Liver (tissue), 9 donors: ENCODE data around the gene MYBPHL. TPM values are rescaled to one million over a fixed set of nuclear protein-coding genes. Genes with fewer than 3 reads are reported as not detected.

Experiments used
- DNase-seq: peaks from one replicate; pipeline ENCODE4 v3.0.0-alpha.2; 2017; ENCODE audit warnings: low spot score
- H3K27ac ChIP-seq, 2 donors: one replicate each; pipeline ENCODE4 v1.7.0; 2013; ENCODE audit warnings: inconsistent platforms in 2 of 2, low read length in 2 of 2, control low read depth in 1 of 2, low read depth in 1 of 2, mild to moderate bottlenecking in 1 of 2
- H3K27me3 ChIP-seq, 4 donors: one replicate each; pipeline versions ENCODE4 v1.6.1 to v1.7.0; 2013; ENCODE audit warnings: low read length in 3 of 4, inconsistent platforms in 1 of 4, mild to moderate bottlenecking in 1 of 4, moderate library complexity in 1 of 4; ENCODE audit not compliant: control insufficient read depth in 4 of 4, insufficient read depth in 4 of 4
- H3K36me3 ChIP-seq, 4 donors: one replicate each; pipeline versions ENCODE4 v1.6.1 to v1.7.0; 2013; ENCODE audit warnings: low read length in 3 of 4, mild to moderate bottlenecking in 3 of 4, low read depth in 1 of 4, moderate library complexity in 1 of 4; ENCODE audit not compliant: control insufficient read depth in 4 of 4, insufficient read depth in 3 of 4
- H3K4me1 ChIP-seq, 4 donors: one replicate each; pipeline versions ENCODE4 v1.6.1 to v1.7.0; 2013; ENCODE audit warnings: low read length in 3 of 4, mild to moderate bottlenecking in 3 of 4, moderate library complexity in 1 of 4; ENCODE audit not compliant: control insufficient read depth in 4 of 4, insufficient read depth in 4 of 4
- H3K4me3 ChIP-seq, 3 donors: one replicate each; pipeline versions ENCODE4 v1.6.1 to v1.7.0; 2013; ENCODE audit warnings: low read length in 3 of 3, control low read depth in 1 of 3, low read depth in 1 of 3, mild to moderate bottlenecking in 1 of 3
- H3K9ac ChIP-seq, 2 donors: one replicate each; pipeline ENCODE4 v1.7.0; 2013; ENCODE audit warnings: low read length in 2 of 2, mild to moderate bottlenecking in 2 of 2, moderate library complexity in 2 of 2, control low read depth in 1 of 2, low read depth in 1 of 2
- H3K9me3 ChIP-seq, 4 donors: one replicate each; pipeline versions ENCODE4 v1.6.1 to v1.7.0; 2013; ENCODE audit warnings: low read length in 3 of 4; ENCODE audit not compliant: control insufficient read depth in 4 of 4
- EGR1 ChIP-seq, 2 donors: IDR thresholded peaks; 2 replicates each; pipeline ENCODE4 v1.6.1; 2016 to 2018; ENCODE audit warnings: antibody characterized with exemption in 2 of 2, low read depth in 2 of 2
- FOXA1 ChIP-seq: IDR thresholded peaks from 2 replicates; pipeline ENCODE4 v1.6.1; 2016; ENCODE audit warnings: antibody characterized with exemption
- FOXA2 ChIP-seq: IDR thresholded peaks from 2 replicates; pipeline ENCODE4 v1.6.1; 2016; ENCODE audit warnings: antibody characterized with exemption
- GABPA ChIP-seq, 2 donors: IDR thresholded peaks in 1 of 2; conservative IDR thresholded peaks in 1 of 2; 2 replicates each; pipeline ENCODE4 v1.6.1; 2016; ENCODE audit warnings: antibody characterized with exemption in 2 of 2, mild to moderate bottlenecking in 1 of 2, moderate library complexity in 1 of 2
- HNF4A ChIP-seq, 2 donors: conservative IDR thresholded peaks; 2 replicates each; pipeline ENCODE4 v1.6.1; 2016; ENCODE audit warnings: antibody characterized with exemption in 2 of 2, mild to moderate bottlenecking in 2 of 2
- HNF4G ChIP-seq: IDR thresholded peaks from 2 replicates; pipeline ENCODE4 v1.6.1; 2016; ENCODE audit warnings: antibody characterized with exemption
- JUND ChIP-seq, 2 donors: IDR thresholded peaks; 2 replicates each; pipeline ENCODE4 v1.6.1; 2016; ENCODE audit warnings: antibody characterized with exemption in 2 of 2
- NR2F2 ChIP-seq: IDR thresholded peaks from 2 replicates; pipeline ENCODE4 v1.6.1; 2016; ENCODE audit warnings: antibody characterized with exemption
- RAD21 ChIP-seq, 2 donors: IDR thresholded peaks; 2 replicates each; pipeline ENCODE4 v1.6.1; 2016; ENCODE audit warnings: antibody characterized with exemption in 2 of 2, mild to moderate bottlenecking in 2 of 2
- RXRA ChIP-seq, 2 donors: IDR thresholded peaks; 2 replicates each; pipeline ENCODE4 v1.6.1; 2017 to 2018; ENCODE audit warnings: antibody characterized with exemption in 2 of 2, mild to moderate bottlenecking in 1 of 2
- TAF1 ChIP-seq: conservative IDR thresholded peaks from 2 replicates; pipeline ENCODE4 v1.6.1; 2016; ENCODE audit warnings: antibody characterized with exemption, mild to moderate bottlenecking
- YY1 ChIP-seq: IDR thresholded peaks from 2 replicates; pipeline ENCODE4 v1.6.1; 2016; ENCODE audit warnings: antibody characterized with exemption, mild to moderate bottlenecking
- WGBS: extraction: QIAGEN DNeasy Blood & Tissue Kit; methylation state at CpG from one replicate; pipeline ENCODE4 v1.1.7; 2013; 5-methylcytosine and 5-hydroxymethylcytosine counted together
- polyA plus RNA-seq, 2 donors: library from polyadenylated mRNA; stranded (reverse) in 1 of 2; unstranded in 1 of 2; fragments of 200-250 nt in 1 of 2; fragments of >200 nt in 1 of 2; fragmentation: Nextera tagmentation in 1 of 2; extraction: Ambion mirVana in 1 of 2; gene quantifications; one replicate each; pipeline versions ENCODE4 v1.2.1 to v1.2.3, GENCODE V29; 2013 to 2015
- total RNA-seq, 2 donors: library from RNA; depleted of rRNA; stranded (reverse); fragments of >200 nt; gene quantifications; one replicate each; pipeline ENCODE4 v1.2.3, GENCODE V29; 2014
- TF ChIP-seq, protein P1 (sequence below): IDR thresholded peaks from 2 replicates; pipeline ENCODE4 v1.6.1; 2016; ENCODE audit warnings: antibody characterized with exemption, mild to moderate bottlenecking
- TF ChIP-seq, protein P2 (sequence below): IDR thresholded peaks from 2 replicates; pipeline ENCODE4 v1.6.1; 2016; ENCODE audit warnings: antibody characterized with exemption
- TF ChIP-seq, protein P3 (sequence below): fragments of 150-350 bp; IDR thresholded peaks from 2 replicates; pipeline ENCODE4 v1.5.1; 2017; ENCODE audit warnings: improper control_type of control experiment, low read depth, low read length; ENCODE audit not compliant: missing input control
- TF ChIP-seq, protein P4 (sequence below): IDR thresholded peaks from 2 replicates; pipeline ENCODE4 v1.6.1; 2016; ENCODE audit warnings: antibody characterized with exemption
- TF ChIP-seq, protein P5 (sequence below): IDR thresholded peaks from 2 replicates; pipeline ENCODE4 v1.6.1; 2016; ENCODE audit warnings: antibody characterized with exemption
- donor health status: healthy.
- donor health status: healthy.
- donor health status: healthy.
- donor health status: healthy.
- donor health status: healthy.

MYBPHL gene
- total and polyA plus RNA-seq, 4 donors = not detected

DNA sequence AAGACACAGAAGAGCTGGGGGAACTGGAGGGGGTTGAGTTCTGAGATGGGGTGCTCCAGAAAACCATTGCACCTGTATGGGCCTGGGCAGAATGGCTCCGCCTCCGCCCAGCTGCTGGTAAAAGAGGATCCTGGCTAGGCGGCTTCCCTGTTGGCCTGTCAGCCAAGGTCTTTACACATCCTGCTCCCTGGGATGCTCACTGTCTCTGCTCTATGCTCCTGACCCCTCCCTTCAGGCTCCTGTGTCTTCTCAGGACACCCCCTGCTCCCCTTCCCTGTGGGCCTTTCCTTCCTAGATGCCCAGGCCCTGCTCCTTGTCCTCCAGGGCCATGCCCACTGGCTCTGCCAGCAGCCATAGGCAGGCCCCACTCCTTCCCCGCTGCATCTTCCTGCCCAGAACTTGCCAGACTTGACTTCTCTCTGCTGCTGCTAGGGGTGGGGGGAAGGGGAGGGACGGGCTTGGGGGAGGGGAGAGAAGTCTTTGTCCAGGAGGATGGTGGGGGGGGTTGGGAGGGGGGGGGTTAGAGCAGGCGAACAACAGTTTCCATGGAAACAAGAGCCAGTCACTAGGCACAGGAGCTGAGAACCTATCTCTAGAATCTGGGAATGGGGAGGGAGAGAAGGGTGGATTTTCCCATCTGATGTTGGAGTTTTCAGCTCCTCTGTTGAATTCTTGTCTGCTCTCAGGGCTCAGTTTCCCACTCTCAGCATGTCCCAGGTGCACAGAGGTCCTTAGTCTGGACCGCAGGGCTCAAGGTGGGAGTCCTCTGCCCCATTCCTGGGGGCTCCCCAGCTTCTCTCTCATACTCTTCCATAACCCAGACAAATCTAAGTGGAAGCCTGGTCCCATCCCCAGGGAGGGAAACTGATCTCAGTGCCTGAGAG is 46.9 kb downstream of the MYBPHL start:
- no peak for DNase-seq
- TF ChIP-seq, protein P1, sequence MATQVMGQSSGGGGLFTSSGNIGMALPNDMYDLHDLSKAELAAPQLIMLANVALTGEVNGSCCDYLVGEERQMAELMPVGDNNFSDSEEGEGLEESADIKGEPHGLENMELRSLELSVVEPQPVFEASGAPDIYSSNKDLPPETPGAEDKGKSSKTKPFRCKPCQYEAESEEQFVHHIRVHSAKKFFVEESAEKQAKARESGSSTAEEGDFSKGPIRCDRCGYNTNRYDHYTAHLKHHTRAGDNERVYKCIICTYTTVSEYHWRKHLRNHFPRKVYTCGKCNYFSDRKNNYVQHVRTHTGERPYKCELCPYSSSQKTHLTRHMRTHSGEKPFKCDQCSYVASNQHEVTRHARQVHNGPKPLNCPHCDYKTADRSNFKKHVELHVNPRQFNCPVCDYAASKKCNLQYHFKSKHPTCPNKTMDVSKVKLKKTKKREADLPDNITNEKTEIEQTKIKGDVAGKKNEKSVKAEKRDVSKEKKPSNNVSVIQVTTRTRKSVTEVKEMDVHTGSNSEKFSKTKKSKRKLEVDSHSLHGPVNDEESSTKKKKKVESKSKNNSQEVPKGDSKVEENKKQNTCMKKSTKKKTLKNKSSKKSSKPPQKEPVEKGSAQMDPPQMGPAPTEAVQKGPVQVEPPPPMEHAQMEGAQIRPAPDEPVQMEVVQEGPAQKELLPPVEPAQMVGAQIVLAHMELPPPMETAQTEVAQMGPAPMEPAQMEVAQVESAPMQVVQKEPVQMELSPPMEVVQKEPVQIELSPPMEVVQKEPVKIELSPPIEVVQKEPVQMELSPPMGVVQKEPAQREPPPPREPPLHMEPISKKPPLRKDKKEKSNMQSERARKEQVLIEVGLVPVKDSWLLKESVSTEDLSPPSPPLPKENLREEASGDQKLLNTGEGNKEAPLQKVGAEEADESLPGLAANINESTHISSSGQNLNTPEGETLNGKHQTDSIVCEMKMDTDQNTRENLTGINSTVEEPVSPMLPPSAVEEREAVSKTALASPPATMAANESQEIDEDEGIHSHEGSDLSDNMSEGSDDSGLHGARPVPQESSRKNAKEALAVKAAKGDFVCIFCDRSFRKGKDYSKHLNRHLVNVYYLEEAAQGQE = no peak
- TF ChIP-seq FOXA1 = no peak
- TF ChIP-seq TAF1 = no peak
- TF ChIP-seq, protein P2, sequence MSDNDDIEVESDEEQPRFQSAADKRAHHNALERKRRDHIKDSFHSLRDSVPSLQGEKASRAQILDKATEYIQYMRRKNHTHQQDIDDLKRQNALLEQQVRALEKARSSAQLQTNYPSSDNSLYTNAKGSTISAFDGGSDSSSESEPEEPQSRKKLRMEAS = no peak
- no peak for TF ChIP-seq FOXA2
- TF ChIP-seq EGR1 (IDR thresholded peaks at IDR 0.05; ENCODE audit: low read depth in 2 of 2) = no peak
- TF ChIP-seq NR2F2 = no peak
- no peak for TF ChIP-seq JUND (IDR thresholded peaks at IDR 0.05)
- no peak for TF ChIP-seq RXRA (IDR thresholded peaks at IDR 0.05)
- no peak for TF ChIP-seq HNF4G
- no peak for TF ChIP-seq YY1
- TF ChIP-seq, protein P3, sequence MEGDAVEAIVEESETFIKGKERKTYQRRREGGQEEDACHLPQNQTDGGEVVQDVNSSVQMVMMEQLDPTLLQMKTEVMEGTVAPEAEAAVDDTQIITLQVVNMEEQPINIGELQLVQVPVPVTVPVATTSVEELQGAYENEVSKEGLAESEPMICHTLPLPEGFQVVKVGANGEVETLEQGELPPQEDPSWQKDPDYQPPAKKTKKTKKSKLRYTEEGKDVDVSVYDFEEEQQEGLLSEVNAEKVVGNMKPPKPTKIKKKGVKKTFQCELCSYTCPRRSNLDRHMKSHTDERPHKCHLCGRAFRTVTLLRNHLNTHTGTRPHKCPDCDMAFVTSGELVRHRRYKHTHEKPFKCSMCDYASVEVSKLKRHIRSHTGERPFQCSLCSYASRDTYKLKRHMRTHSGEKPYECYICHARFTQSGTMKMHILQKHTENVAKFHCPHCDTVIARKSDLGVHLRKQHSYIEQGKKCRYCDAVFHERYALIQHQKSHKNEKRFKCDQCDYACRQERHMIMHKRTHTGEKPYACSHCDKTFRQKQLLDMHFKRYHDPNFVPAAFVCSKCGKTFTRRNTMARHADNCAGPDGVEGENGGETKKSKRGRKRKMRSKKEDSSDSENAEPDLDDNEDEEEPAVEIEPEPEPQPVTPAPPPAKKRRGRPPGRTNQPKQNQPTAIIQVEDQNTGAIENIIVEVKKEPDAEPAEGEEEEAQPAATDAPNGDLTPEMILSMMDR = no peak
- no peak for TF ChIP-seq RAD21 (IDR thresholded peaks at IDR 0.05)
- TF ChIP-seq GABPA (IDR thresholded peaks at IDR 0.05 in 1 of 2, conservative IDR thresholded peaks at IDR 0.05 in 1 of 2) = no peak
- TF ChIP-seq, protein P4, sequence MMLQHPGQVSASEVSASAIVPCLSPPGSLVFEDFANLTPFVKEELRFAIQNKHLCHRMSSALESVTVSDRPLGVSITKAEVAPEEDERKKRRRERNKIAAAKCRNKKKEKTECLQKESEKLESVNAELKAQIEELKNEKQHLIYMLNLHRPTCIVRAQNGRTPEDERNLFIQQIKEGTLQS = no peak
- no peak for TF ChIP-seq HNF4A (conservative IDR thresholded peaks at IDR 0.05)
- TF ChIP-seq, protein P5, sequence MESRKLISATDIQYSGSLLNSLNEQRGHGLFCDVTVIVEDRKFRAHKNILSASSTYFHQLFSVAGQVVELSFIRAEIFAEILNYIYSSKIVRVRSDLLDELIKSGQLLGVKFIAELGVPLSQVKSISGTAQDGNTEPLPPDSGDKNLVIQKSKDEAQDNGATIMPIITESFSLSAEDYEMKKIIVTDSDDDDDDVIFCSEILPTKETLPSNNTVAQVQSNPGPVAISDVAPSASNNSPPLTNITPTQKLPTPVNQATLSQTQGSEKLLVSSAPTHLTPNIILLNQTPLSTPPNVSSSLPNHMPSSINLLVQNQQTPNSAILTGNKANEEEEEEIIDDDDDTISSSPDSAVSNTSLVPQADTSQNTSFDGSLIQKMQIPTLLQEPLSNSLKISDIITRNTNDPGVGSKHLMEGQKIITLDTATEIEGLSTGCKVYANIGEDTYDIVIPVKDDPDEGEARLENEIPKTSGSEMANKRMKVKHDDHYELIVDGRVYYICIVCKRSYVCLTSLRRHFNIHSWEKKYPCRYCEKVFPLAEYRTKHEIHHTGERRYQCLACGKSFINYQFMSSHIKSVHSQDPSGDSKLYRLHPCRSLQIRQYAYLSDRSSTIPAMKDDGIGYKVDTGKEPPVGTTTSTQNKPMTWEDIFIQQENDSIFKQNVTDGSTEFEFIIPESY = no peak
- no peak overlapping the region for H3K27ac ChIP-seq
- no peaks in the 10 kb centered on the region for H3K9me3 ChIP-seq
- H3K9ac ChIP-seq = no peak overlapping the region
- H3K4me1 ChIP-seq = no peaks in the 10 kb centered on the region
- 82% methylated on average over 7 of the region's 7 CpGs for WGBS
- no peaks in the 10 kb centered on the region for H3K27me3 ChIP-seq
- H3K36me3 ChIP-seq = no peaks in the 10 kb centered on the region
- no peak overlapping the region for H3K4me3 ChIP-seq
